Loucy (cell line): ENCODE data around the gene PUM2.

Source experiments
- EZH2phosphoT487 ChIP-seq: fragments of 200-600 bp; IDR thresholded peaks from 2 replicates; pipeline ENCODE4 v1.6.1; 2018; ENCODE audit warnings: antibody characterized with exemption, mild to moderate bottlenecking, moderate library complexity, borderline replicate concordance
- TF ChIP-seq, protein P1 (sequence below): fragments of 200-600 bp; sonication (generic); conservative IDR thresholded peaks from 2 replicates; pipeline ENCODE4 v1.5.1; 2014; ENCODE audit warnings: mild to moderate bottlenecking, antibody characterized with exemption, low read length

DNA sequence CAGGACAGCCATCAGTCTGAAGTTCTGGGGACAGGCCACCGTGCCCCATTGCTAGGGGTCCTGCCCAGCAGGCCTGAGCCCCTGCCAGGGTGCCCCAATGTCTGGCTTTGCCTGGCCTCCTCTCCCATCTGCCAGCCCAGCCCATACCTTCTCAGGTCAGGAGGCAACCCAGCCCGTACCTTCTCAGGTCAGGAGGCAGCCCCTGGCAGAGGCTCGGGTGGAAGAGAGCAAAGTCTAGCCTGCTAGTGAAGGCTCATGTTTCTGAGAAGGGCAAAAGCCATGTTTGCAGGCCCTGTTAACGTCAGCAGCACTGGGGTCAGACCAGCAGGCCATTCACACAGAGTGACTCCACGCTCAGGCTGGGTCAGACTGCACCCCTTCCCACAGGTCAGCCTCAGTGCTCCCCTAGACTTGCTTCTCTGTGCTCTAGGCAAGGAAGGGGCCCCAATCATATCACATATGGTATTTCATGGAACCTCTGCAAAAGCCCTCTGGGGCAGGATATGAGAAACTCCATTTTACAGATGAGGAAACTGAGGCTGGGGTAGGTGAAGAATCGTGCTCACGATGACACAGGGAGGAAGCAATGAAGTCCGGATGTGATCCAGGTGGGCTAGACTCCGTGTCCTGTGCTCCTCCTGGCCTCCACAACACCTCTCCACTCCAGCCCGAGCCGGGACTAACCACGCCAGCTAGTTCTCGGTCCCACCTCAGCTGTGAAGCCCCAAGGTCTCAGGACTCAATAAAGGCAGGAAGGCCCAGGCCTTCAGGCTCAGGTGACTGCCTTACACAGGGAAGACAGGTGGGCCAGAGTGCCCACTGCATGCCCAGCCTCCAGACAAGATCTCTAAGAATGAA, 135.2 kb downstream of the PUM2 start:
- no peak for TF ChIP-seq EZH2phosphoT487
- TF ChIP-seq, protein P1, sequence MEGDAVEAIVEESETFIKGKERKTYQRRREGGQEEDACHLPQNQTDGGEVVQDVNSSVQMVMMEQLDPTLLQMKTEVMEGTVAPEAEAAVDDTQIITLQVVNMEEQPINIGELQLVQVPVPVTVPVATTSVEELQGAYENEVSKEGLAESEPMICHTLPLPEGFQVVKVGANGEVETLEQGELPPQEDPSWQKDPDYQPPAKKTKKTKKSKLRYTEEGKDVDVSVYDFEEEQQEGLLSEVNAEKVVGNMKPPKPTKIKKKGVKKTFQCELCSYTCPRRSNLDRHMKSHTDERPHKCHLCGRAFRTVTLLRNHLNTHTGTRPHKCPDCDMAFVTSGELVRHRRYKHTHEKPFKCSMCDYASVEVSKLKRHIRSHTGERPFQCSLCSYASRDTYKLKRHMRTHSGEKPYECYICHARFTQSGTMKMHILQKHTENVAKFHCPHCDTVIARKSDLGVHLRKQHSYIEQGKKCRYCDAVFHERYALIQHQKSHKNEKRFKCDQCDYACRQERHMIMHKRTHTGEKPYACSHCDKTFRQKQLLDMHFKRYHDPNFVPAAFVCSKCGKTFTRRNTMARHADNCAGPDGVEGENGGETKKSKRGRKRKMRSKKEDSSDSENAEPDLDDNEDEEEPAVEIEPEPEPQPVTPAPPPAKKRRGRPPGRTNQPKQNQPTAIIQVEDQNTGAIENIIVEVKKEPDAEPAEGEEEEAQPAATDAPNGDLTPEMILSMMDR = no peak
